SK-N-SH treated with all-trans-retinoic acid at 6 μM for 48 hours (cell line): ENCODE data around the gene PSRC1.

Source experiments
- ATAC-seq: fragments of 200-7000 bp; cut with Tn5 transposase; 3 replicates; pipeline ENCODE4 v1.9.1; 2020; ENCODE audit warnings: mild to moderate bottlenecking, moderate library complexity
- ARNTL ChIP-seq: fragments of 450-650 bp; formaldehyde crosslinking; IDR thresholded peaks from 2 replicates; pipeline ENCODE4 v1.5.0; 2020; ENCODE audit warnings: low read depth, mild to moderate bottlenecking, moderate library complexity, borderline replicate concordance
- BACH2 ChIP-seq: fragments of 250-450 bp; sonication (Bioruptor Pico); IDR thresholded peaks from 2 replicates; pipeline ENCODE4 v1.9.0; 2021; ENCODE audit warnings: mild to moderate bottlenecking, borderline replicate concordance
- CSDC2 ChIP-seq: fragments of 250-450 bp; sonication (Bioruptor Pico); IDR thresholded peaks from 2 replicates; pipeline ENCODE4 v1.5.0; 2020; ENCODE audit warnings: mild to moderate bottlenecking, moderate library complexity
- ESRRG ChIP-seq: fragments of 250-450 bp; sonication (Bioruptor Pico); IDR thresholded peaks from 2 replicates; pipeline ENCODE4 v1.6.1; 2021; ENCODE audit warnings: mild to moderate bottlenecking
- GLIS3 ChIP-seq: fragments of 250-450 bp; sonication (Bioruptor Pico); IDR thresholded peaks from 2 replicates; pipeline ENCODE4 v1.5.0; 2020; ENCODE audit warnings: mild to moderate bottlenecking, moderate library complexity
- ISL1 ChIP-seq: fragments of 250-450 bp; sonication (Bioruptor Pico); IDR thresholded peaks from 2 replicates; pipeline ENCODE4 v2.1.2; 2022; ENCODE audit warnings: mild to moderate bottlenecking, moderate library complexity
- SNAI2 ChIP-seq: fragments of 250-450 bp; sonication (Bioruptor Pico); IDR thresholded peaks from 2 replicates; pipeline ENCODE4 v1.5.0; 2020; ENCODE audit warnings: mild to moderate bottlenecking, moderate library complexity
- TCF4 ChIP-seq: fragments of 250-450 bp; sonication (Bioruptor Pico); IDR thresholded peaks from 2 replicates; pipeline ENCODE4 v1.8.0; 2021; ENCODE audit warnings: mild to moderate bottlenecking, moderate library complexity, borderline replicate concordance
- TOX ChIP-seq: fragments of 250-450 bp; sonication (Bioruptor Pico); IDR thresholded peaks from 2 replicates; pipeline ENCODE4 v1.8.0; 2021; ENCODE audit warnings: mild to moderate bottlenecking, moderate library complexity, borderline replicate concordance
- ZC3H10 ChIP-seq: fragments of 250-450 bp; sonication (Bioruptor Pico); IDR thresholded peaks from 2 replicates; pipeline ENCODE4 v1.5.1; 2021; ENCODE audit warnings: mild to moderate bottlenecking, moderate library complexity
- ZFP30 ChIP-seq: fragments of 450-650 bp; formaldehyde crosslinking; IDR thresholded peaks from 2 replicates; pipeline ENCODE4 v1.5.0; 2022; ENCODE audit warnings: mild to moderate bottlenecking, moderate library complexity
- ZNF565 ChIP-seq: fragments of 450-650 bp; formaldehyde crosslinking; conservative IDR thresholded peaks from 2 replicates; pipeline ENCODE4 v1.5.0; 2020; ENCODE audit warnings: low read depth, mild to moderate bottlenecking, moderate library complexity
- ZNF70 ChIP-seq: fragments of 450-650 bp; formaldehyde crosslinking; IDR thresholded peaks from 2 replicates; pipeline ENCODE4 v1.5.0; 2020; ENCODE audit warnings: mild to moderate bottlenecking, moderate library complexity
- ZNF8 ChIP-seq: fragments of 450-650 bp; formaldehyde crosslinking; IDR thresholded peaks from 2 replicates; pipeline ENCODE4 v1.5.0; 2020; ENCODE audit warnings: mild to moderate bottlenecking, moderate library complexity
- TF ChIP-seq, protein P1 (sequence below): fragments of 250-450 bp; sonication (Bioruptor Pico); IDR thresholded peaks from 2 replicates; pipeline ENCODE4 v1.8.0; 2020; ENCODE audit warnings: mild to moderate bottlenecking, moderate library complexity, borderline replicate concordance
- TF ChIP-seq, protein P2 (sequence below): fragments of 250-450 bp; sonication (Bioruptor Pico); IDR thresholded peaks from 2 replicates; pipeline ENCODE4 v1.8.0; 2021; ENCODE audit warnings: low read depth, mild to moderate bottlenecking, moderate library complexity, borderline replicate concordance
- TF ChIP-seq, protein P3 (sequence below): fragments of 250-450 bp; sonication (Bioruptor Pico); IDR thresholded peaks from 2 replicates; pipeline ENCODE4 v1.5.1; 2021; ENCODE audit warnings: mild to moderate bottlenecking, moderate library complexity
- TF ChIP-seq, protein P4 (sequence below): fragments of 250-450 bp; sonication (Bioruptor Pico); IDR thresholded peaks from 2 replicates; pipeline ENCODE4 v1.5.0; 2020; ENCODE audit warnings: mild to moderate bottlenecking, moderate library complexity

The PSRC1 gene

DNA sequence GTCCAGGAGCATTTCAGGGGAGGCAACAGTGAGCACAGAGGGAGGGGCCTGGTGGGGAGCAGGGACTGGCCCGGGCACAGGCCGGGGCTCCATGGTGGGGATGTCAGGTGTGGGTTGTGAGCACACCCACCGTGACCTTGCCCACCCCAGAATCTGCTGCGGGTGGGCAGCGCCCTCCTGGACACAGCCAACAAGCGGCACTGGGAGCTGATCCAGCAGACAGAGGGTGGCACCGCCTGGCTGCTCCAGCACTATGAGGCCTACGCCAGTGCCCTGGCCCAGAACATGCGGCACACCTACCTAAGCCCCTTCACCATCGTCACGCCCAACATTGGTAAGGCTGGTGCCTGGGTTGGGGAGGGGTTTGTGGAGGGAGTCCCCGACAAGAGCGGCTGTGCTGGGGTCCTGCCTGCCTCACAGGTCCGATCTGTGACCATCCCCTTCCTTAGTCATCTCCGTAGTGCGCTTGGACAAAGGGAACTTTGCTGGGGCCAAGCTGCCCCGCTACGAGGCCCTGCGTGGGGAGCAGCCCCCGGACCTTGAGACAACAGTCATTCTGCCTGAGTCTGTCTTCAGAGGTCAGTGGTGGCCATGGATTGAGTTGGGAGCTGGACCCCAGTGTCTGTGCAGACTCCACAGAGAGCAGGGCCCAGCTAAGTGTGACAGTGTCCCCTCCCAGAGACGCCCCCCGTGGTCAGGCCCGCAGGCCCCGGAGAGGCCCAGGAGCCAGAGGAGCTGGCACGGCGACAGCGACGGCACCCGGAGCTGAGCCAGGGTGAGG is 14.3 kb downstream of the PSRC1 start:
- ATAC-seq = no peak
- no peak for TF ChIP-seq CSDC2 (CRISPR knock-in tag)
- TF ChIP-seq ARNTL (CRISPR knock-in tag) = no peak
- no peak for TF ChIP-seq ZNF565 (CRISPR knock-in tag)
- no peak for TF ChIP-seq ZNF8
- no peak for TF ChIP-seq TOX (CRISPR knock-in tag)
- TF ChIP-seq ISL1 (CRISPR knock-in tag) = no peak
- TF ChIP-seq, protein P1, sequence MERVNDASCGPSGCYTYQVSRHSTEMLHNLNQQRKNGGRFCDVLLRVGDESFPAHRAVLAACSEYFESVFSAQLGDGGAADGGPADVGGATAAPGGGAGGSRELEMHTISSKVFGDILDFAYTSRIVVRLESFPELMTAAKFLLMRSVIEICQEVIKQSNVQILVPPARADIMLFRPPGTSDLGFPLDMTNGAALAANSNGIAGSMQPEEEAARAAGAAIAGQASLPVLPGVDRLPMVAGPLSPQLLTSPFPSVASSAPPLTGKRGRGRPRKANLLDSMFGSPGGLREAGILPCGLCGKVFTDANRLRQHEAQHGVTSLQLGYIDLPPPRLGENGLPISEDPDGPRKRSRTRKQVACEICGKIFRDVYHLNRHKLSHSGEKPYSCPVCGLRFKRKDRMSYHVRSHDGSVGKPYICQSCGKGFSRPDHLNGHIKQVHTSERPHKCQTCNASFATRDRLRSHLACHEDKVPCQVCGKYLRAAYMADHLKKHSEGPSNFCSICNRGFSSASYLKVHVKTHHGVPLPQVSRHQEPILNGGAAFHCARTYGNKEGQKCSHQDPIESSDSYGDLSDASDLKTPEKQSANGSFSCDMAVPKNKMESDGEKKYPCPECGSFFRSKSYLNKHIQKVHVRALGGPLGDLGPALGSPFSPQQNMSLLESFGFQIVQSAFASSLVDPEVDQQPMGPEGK (CRISPR knock-in tag) = no peak
- TF ChIP-seq, protein P2, sequence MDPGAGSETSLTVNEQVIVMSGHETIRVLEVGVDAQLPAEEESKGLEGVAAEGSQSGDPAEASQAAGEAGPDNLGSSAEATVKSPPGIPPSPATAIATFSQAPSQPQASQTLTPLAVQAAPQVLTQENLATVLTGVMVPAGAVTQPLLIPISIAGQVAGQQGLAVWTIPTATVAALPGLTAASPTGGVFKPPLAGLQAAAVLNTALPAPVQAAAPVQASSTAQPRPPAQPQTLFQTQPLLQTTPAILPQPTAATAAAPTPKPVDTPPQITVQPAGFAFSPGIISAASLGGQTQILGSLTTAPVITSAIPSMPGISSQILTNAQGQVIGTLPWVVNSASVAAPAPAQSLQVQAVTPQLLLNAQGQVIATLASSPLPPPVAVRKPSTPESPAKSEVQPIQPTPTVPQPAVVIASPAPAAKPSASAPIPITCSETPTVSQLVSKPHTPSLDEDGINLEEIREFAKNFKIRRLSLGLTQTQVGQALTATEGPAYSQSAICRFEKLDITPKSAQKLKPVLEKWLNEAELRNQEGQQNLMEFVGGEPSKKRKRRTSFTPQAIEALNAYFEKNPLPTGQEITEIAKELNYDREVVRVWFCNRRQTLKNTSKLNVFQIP (CRISPR knock-in tag) = no peak
- no peak for TF ChIP-seq ZFP30
- no peak for TF ChIP-seq ZNF70
- TF ChIP-seq, protein P3, sequence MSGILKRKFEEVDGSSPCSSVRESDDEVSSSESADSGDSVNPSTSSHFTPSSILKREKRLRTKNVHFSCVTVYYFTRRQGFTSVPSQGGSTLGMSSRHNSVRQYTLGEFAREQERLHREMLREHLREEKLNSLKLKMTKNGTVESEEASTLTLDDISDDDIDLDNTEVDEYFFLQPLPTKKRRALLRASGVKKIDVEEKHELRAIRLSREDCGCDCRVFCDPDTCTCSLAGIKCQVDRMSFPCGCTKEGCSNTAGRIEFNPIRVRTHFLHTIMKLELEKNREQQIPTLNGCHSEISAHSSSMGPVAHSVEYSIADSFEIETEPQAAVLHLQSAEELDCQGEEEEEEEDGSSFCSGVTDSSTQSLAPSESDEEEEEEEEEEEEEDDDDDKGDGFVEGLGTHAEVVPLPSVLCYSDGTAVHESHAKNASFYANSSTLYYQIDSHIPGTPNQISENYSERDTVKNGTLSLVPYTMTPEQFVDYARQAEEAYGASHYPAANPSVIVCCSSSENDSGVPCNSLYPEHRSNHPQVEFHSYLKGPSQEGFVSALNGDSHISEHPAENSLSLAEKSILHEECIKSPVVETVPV = no peak
- no peak for TF ChIP-seq ZC3H10 (CRISPR knock-in tag)
- TF ChIP-seq ESRRG (CRISPR knock-in tag) = no peak
- TF ChIP-seq SNAI2 (CRISPR knock-in tag) = no peak
- TF ChIP-seq, all 23 proteins: peak for 0

DNA sequence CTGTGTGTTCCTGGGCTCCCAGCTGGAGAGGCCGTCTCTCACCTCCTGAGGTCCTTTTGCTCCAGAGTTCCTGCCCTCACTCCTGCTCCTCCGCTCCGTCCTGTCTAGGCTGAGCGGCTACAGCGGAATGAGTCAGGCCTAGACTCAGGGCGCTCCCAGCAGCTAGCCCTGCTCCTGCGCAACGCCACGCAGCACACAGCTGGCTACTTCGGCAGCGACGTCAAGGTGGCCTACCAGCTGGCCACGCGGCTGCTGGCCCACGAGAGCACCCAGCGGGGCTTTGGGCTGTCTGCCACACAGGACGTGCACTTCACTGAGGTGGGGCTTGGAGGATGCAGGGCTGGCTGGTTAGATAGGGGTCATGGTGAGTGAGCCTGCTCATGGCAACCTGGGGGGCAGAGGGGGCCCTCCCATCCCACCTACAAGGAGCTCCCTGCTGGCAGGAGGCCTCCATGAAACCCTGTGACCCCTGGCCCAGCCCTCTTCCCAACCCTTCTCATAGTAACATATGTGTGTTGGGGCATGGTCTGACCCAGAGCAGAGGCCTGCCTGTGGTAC is 15.1 kb downstream of the PSRC1 start:
- TF ChIP-seq GLIS3 (CRISPR knock-in tag) = no peak
- TF ChIP-seq, protein P2 (CRISPR knock-in tag) = no peak
- no peak for TF ChIP-seq ZNF70
- TF ChIP-seq, protein P3 = no peak
- TF ChIP-seq, protein P4, sequence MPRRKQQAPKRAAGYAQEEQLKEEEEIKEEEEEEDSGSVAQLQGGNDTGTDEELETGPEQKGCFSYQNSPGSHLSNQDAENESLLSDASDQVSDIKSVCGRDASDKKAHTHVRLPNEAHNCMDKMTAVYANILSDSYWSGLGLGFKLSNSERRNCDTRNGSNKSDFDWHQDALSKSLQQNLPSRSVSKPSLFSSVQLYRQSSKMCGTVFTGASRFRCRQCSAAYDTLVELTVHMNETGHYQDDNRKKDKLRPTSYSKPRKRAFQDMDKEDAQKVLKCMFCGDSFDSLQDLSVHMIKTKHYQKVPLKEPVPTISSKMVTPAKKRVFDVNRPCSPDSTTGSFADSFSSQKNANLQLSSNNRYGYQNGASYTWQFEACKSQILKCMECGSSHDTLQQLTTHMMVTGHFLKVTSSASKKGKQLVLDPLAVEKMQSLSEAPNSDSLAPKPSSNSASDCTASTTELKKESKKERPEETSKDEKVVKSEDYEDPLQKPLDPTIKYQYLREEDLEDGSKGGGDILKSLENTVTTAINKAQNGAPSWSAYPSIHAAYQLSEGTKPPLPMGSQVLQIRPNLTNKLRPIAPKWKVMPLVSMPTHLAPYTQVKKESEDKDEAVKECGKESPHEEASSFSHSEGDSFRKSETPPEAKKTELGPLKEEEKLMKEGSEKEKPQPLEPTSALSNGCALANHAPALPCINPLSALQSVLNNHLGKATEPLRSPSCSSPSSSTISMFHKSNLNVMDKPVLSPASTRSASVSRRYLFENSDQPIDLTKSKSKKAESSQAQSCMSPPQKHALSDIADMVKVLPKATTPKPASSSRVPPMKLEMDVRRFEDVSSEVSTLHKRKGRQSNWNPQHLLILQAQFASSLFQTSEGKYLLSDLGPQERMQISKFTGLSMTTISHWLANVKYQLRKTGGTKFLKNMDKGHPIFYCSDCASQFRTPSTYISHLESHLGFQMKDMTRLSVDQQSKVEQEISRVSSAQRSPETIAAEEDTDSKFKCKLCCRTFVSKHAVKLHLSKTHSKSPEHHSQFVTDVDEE (CRISPR knock-in tag) = no peak
- no peak for TF ChIP-seq ZC3H10 (CRISPR knock-in tag)
- no peak for ATAC-seq

DNA sequence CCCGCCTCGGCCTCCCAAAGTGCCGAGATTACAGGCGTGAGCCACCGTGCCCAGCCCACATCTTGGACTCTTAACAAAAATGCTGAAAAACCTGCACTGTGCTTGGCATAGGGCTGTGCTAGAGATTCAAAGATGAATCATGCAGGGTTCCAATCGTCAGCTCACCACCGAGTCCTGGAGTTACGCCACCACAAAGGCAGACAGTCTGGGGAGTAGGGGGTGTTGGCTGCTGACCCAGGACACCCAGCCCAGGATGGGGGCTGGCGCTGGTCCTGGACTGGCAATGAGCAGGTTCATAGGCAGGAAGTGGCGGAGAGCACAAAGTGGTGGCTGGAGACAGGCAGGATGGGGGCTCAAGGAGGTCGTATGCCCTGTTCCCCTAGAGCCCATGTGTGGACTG is 16.0 kb downstream of the PSRC1 start:
- ATAC-seq = no peak
- no peak for TF ChIP-seq ISL1 (CRISPR knock-in tag)
- TF ChIP-seq TCF4 (CRISPR knock-in tag) = no peak
- TF ChIP-seq, protein P2 (CRISPR knock-in tag) = no peak
- TF ChIP-seq GLIS3 (CRISPR knock-in tag) = no peak
- TF ChIP-seq TOX (CRISPR knock-in tag) = no peak
- TF ChIP-seq BACH2 (CRISPR knock-in tag) = no peak
- TF ChIP-seq, protein P4 (CRISPR knock-in tag) = no peak
- no peak for TF ChIP-seq SNAI2 (CRISPR knock-in tag)
